ENCODE data around the gene CDC45.

The CDC45 gene

DNA sequence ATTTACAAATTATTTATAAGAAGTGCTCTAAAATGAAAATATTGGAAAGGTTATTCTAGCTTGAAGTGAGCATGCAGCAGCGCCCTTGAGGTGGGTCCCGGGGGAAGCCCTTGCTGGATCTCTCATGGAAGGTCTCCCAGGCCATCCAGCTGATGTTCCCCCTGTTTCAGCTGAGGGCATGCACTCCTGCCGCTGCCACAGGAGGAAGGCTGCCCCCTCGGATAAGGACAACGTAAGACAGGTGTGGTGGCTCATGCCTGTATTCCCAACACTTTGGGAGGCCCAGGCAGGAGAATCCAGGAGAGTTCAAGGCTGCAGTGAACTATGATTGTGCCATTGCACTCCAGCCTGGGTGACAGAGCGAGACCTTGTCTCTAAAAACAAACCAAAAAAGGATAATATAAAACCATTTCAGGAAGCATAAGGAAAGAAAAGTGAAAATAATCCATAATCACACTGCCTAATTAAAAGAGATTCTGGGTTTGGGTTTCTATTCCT, 15.0 kb downstream of the CDC45 start:
- DNase-seq (ENCODE audit: extremely low read depth in 1 of 2, low read depth in 1 of 2) = no peak

DNA sequence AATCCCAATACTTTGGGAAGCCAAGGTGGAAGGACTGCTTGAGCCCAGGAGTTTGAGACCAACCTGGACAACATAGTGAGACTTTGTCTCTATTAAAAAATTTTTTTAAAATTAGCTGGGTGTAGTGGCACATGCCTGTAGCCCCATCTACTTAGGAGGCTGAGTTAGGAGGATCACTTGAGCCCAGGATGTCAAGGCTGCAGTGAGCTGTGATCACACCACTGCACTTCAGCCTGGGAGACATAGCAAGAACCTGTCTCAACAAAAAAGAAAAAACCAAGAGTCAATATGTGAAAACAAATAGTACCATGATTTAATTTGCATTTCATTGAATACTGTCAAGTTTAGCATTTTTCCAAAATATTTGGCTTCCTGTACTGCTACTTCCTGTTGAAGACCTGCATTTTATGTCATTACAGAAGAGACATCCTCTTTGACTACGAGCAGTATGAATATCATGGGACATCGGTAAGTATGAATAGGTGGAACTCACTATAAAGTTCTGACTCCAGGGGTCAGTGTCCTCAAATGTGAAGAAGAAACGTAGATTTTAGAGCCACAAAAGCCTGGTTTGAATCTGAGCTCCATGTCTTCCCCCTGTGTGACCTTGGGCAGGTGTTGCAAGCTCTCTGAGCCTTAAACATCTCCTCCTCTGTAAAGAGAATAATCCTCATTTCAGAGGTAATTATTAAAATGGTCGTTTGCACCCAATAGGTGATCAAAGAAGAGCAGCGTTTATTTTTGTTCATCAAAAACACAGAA, 16.0 kb downstream of the CDC45 start:
- DNase-seq (ENCODE audit: extremely low read depth in 1 of 2, low read depth in 1 of 2) = no peak

DNA sequence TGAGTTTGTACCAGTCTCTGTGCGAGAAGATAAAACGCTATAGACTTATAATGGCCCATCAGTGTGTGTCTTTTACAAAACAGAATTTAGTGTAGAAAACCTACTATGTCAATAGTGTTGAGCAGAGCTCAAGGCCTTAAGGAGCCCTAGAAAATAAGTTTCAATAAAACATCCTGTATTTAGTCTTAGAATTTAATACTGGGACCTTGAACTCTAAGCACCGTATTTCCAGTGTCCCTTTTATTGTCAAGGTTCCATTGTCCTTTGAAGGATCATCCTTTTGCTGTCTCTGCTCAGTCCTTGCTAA, 16.6 kb downstream of the CDC45 start:
- DNase-seq (ENCODE audit: extremely low read depth in 1 of 2, low read depth in 1 of 2) = no peak

DNA sequence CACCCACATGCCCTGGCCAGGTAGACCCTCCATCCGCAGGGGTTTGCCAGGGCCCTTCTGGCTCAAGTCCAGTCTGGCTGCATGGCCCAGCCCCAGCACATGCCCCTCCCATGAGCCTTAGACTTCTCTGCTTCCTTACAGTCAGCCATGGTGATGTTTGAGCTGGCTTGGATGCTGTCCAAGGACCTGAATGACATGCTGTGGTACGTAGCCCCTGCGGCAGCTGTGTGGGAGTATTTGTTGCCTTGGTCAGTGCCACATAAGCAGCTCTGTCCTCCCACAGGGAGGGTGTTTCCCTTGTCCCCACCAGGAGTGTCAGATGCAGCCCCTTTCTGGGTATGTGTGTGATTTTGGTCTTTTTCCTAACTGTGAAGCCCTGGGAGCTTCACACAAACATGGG, 17.5 kb downstream of the CDC45 start:
- DNase-seq (ENCODE audit: extremely low read depth in 1 of 2, low read depth in 1 of 2) = no peak

DNA sequence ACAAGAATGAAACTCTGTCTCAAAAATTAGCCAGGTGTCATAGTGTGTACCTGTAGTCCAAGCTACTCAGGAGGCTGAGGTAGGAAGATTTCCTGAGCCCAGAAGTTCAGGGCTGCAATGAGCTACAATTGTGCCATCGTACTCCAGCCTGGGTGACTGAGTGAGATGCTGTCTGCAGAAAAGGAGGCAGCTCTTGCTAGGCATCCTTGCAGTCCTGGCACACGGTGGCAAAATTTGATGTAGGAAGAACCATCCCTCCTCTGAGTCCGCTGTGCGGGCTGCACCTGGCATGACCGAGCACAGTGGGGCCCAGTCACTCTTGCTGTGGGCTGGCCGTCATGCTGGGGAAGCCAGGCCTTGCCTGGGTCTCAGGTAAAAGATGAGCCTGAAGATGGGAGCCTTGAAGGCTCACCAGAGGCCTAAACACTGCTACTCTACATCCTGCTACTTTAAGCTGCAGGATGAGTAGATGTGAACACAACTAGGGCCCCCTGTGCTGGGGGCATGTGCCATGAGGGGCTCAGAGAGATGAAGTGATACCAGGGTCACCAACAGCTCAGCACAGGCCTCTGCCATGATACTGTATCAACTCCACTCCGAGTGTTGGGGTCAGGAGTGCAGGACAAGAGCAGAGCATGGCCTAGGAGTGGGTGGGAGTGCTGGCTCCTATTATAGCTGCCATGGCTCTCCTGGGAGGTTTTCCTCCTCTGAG, 18.6 kb downstream of the CDC45 start:
- DNase-seq (ENCODE audit: extremely low read depth in 1 of 2, low read depth in 1 of 2) = no peak

DNA sequence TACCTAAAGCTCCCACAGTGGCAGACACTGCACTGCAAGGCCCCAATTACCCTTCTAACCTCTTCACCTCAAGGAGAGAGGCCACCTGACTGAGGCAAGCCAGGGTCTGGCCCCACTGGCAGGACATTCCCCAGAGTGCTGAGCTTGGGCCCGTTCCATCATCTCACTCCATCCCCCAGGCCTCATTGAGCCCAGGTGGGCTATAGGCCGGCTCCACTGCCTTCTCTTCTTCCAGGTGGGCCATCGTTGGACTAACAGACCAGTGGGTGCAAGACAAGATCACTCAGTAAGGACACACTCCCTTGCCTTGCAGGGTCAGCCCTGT, 19.1 kb downstream of the CDC45 start:
- DNase-seq (ENCODE audit: extremely low read depth in 1 of 2, low read depth in 1 of 2) = no peak

DNA sequence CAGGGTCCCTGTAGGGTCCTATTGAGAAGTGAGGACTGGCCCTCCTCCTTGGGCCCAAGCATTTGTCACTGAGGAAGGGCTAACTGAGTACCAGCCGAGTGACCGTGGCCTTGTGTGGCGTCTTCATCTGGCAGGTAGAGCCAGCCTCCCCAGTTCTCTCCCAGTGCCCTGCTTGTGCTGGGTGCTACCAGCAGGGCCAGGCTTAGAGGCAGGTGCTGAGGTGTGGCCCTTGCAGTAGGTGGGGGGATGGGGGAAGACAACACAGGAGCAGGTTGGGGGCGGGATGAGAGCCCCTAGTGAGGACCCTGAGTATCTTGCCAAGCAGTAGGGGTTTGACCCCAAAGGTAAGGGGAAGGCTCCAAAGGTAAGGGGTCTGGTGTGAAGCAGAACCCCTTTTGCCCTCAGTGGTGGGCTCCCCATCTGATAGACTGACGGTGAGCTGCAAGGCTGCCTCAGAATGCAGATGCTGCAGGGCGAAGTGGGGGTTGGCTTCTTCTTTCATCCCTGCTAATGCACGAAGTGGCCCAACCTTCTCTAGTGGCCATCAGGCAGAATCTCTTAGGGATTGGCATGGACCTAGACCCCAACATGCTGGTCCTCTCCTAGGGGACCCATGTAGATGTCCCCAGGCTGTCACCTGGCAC, 19.6 kb downstream of the CDC45 start:
- DNase-seq (ENCODE audit: extremely low read depth in 1 of 2, low read depth in 1 of 2) = no peak

DNA sequence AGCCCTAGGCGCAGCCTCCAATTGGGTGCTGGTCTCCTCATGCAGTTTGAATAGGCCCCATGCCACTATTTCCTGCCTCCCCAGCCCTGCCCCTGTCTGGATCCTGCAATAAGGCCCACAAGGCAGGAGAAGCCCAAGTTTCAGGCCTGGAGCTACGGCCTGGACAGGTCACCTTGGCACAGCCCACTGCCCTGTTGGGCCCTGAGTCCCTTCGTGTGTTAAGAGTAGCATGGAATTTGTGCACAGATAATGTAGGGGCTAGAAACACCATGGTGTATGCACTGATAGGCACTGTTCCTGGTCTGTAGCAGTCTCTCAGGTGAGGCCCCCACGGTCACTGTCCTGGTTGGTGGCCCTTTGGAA, 20.1 kb downstream of the CDC45 start:
- no peak for DNase-seq (ENCODE audit: extremely low read depth in 1 of 2, low read depth in 1 of 2)

DNA sequence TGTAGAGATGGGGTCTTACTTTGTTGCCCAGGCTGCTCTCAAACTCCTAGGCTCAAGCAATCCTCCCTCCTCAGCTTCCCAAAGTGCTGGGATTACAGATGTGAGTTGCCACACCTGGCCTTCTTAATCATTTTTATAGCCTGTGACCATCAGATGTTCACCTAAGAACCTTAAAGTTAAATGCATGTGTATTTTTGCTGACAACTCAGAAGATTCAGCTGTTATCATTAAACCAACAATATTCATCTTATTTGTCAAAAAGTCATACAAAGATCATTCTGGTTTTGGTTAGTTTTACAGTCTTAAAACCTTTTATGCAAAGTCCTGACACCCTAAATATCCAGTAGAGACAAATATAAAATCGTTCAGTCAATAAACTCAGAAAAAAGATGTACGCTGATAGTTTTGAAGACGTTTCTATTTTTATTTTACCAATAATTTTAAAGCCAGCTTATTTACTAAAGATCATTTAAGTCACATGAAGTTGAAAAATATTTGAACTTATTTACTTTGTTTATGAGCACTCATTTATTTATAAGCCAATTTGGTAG, 22.3 kb downstream of the CDC45 start:
- DNase-seq (ENCODE audit: extremely low read depth in 1 of 2, low read depth in 1 of 2) = no peak

DNA sequence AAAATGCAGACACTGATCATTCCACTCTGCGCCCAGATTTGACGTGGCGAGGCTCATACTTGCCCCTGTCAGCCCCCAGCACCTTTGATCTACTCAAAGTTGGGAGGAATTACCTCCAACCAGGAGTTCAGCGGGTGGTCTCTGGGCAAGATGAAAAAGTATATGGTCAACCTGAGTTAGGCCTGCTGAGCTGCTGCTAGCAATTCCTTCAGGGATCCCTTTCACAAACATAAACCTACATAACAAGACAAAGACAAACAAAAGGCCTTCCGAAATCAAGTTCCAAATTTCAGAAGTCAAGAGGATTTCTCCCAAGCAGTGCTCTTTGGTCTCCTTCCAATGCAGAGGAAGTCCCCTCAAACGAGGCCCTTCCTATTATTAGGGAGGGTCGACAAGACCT, 23.6 kb downstream of the CDC45 start:
- no peak for DNase-seq (ENCODE audit: extremely low read depth in 1 of 2, low read depth in 1 of 2)

DNA sequence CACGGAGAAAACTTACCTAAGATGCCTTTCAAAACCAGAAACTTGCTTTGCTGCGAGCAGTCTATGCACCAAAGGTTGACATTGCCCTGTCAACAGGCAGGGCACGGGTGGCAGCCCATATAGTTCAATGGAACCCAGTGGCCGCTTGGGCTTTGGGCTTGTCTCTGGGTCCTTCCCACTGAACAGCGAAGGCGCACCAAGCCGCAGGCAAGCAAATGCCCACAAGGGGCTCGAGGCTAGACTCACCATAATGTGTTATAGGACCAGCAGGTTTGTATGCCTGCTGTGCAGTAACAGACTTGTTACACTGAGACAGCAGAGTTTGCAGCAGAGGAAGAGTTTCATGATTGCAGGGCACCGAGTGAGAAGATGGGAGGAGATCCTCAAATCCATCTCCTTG, 24.1 kb downstream of the CDC45 start:
- no peak for DNase-seq (ENCODE audit: extremely low read depth in 1 of 2, low read depth in 1 of 2)

DNA sequence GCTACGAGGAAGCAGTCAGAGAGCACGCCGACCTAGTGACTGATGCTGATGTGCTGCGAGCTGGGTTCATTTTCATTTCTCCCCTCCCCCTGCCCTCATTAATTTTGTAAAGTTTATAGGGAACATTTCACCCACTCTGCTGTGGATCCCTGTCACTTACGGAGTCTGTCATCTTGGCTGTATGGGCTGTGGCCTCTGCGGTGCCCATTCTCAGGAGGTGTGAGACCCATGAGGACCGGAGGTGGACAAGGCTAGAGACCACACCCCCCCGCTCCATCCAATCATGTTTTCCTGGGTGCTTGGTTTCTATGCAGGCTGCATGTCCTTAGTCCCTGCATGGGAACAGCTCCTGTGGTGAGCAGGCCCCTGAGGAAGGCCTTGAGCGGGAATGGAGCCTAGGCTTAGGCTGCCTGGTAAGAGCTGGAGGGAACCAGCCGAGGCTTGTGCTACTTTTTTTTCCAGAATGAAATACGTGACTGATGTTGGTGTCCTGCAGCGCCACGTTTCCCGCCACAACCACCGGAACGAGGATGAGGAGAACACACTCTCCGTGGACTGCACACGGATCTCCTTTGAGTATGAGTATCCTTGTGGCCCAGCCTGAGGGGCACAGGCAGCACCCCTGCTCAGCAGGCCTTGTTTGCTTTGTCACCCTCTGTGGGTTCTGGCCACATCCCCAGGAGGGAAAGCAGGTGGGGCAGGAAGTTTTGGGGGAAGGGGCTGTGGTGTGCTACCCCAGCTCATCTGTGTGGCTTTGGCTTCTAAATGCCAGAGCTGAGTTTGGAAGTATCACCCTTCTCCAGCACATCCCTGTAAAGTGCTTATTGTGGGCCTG, 25.4 kb downstream of the CDC45 start:
- DNase-seq (ENCODE audit: extremely low read depth in 1 of 2, low read depth in 1 of 2) = no peak

DNA sequence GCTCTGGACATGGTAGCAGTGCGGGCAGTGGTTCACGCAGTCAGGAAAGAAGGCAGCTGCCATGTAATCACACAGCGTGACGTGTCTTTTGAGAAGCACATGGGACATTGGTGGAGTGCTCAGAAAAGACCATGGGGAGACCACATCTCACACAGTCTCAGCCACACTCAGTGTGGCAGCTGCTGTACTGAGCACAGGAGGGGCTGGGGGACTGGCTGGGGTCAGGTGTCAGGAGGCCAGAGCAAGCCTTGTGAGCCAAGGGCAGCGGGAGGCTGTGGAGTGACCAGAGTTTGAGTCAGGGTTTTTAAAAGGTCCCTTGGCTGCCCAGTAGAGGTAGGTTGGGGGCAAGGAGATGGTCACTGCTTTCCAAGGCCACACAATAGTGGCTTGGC, 26.0 kb downstream of the CDC45 start:
- no peak for DNase-seq (ENCODE audit: extremely low read depth in 1 of 2, low read depth in 1 of 2)

DNA sequence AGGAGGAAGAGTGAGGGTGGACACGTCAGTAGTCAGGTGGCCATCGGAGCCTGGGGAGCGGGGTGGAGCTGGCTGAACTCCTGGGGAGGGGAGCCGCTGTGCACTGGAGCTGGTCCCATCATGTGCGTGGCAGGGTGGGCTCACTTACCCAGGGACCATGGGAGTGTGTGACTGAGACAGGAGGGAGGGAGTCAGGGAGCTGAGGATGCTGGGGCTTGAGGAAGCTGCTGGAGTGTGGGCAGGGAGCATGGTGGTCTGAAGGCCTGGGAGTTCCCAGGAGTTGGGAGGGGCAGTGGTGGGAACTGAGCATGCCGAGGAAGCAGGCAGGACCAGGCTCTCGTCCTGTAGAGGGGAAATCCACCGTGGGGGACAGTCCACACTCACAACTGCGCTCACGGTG, 26.5 kb downstream of the CDC45 start:
- DNase-seq (ENCODE audit: extremely low read depth in 1 of 2, low read depth in 1 of 2) = no peak

DNA sequence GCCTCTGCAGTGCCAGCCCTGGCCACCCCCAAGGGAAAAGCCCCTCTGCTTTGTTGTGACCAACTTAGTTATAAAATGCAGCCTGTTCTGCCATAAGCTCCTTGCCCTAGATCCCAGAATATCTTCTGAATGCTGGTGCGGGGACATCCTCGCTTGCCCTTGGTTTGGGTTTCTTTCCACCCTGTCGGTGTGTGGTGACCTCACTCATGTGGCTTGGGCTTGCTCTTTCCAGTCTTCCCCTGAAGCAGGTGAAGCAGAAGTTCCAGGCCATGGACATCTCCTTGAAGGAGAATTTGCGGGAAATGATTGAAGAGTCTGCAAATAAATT, 27.8 kb downstream of the CDC45 start:
- no peak for DNase-seq (ENCODE audit: extremely low read depth in 1 of 2, low read depth in 1 of 2)

DNA sequence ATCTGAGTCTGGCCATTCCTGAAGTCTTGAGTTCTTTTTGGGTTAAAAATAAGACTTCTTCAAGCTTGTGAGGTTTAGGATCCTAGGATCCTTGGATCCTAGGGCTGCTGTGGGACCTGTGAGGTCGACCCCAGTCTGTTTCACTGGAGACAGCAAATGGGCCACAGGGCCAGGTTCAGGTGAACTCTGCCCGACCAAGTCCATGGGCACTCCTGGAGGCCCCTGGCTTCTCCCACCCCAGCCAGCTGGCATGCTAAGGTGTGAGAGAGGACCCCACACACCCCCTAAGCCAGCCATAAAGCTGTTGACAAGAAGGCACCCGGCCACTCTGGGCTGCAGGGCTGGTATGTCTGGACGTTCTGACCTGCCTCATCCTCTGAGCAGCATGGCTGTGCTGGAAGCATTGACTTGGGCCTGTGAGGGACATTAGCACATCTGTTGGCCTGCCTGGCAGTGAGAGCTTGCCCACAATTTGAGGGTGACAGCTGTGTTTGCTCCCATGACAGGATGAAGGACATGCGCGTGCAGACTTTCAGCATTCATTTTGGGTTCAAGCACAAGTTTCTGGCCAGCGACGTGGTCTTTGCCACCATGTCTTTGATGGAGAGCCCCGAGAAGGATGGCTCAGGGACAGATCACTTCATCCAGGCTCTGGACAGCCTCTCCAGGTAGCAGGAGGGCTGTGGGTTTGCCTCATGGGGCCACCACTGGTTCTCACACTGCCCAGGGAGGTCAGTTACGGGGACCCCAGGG, 28.5 kb downstream of the CDC45 start:
- DNase-seq (ENCODE audit: extremely low read depth in 1 of 2, low read depth in 1 of 2) = no peak

DNA sequence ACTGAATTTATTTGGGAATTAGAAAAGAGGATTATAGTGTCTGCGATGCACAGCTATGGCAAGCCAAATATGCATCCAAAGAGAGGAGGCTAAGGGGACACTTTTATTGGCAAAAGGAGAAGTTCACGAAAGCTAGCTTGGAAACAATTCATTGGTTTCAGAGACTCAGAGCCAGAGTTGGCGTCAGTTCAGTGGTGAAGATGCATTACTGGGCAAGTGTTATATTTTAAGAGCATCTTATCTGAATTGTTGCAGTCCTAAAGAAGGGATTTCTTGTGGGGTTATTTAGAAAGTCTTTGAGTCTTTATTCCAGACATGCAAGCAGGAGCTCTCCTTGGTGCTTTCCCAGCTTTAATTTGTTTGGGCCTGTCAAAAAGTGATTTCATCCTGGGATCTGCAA, 29.5 kb downstream of the CDC45 start:
- DNase-seq (ENCODE audit: extremely low read depth in 1 of 2, low read depth in 1 of 2) = no peak

DNA sequence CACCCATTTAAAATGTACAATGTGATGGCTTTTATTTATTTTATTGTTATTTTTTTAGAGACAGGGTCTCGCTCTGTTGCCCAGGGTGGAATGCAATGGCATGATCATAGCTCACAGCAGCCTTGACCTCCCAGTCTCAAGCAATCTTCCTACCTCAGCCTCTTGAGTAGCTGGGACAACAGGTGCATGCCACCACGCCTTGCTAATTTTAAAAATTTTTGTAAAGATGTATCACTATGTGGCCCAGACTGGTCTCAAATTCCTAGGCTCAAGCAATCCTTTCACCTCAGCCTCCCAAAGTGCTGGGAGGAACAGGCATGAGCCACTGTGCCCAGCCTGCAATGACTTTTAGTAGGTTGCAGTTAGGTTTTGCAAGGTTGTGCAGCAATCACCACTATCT, 30.2 kb downstream of the CDC45 start:
- no peak for DNase-seq (ENCODE audit: extremely low read depth in 1 of 2, low read depth in 1 of 2)

DNA sequence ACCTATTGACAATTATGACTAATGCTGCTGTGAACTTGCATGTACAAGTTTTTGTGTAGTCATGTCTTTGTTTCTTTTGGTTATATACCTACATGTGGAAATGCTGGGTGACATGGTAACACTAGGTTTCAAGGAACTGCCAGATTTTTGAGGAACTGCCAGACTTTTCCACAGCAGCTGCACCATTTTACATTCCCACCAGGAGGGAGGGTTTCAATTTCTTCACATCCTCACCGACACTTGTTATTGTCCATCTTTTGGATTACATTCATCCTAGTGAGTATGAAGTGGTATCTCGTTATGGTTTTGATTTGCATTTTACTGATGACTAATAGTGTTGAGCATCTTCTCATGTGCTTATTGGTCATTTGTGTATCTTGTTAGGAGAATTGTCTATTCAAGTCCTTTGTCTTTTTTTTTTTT, 31.2 kb downstream of the CDC45 start:
- DNase-seq (ENCODE audit: extremely low read depth in 1 of 2, low read depth in 1 of 2) = no peak

DNA sequence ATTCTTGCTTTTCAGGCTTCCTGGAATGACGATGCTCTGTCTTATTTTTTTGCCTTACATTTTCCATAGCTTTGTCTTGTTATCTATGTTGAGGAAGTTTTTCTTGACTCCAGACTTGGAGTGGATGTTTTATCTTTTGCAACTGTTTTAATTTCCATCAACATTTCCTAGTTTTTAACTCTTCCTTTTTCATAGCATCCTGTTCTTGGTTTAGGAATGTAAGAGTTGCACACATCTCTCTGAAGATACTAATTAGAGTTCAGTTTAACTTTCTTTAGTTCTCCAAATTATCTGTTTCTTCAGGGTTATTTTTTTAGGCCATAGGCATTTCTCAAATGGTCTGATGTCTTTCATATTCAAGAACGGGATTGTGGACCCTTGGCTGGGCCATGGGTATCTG, 34.1 kb downstream of the CDC45 start:
- DNase-seq (ENCODE audit: extremely low read depth in 1 of 2, low read depth in 1 of 2) = no peak

Measured in activated CD8-positive, alpha-beta memory T cell treated with anti-CD3 and anti-CD28 coated beads for 1 hour (primary cell).